Skeletal muscle tissue (tissue), 4 donors: ENCODE data around the gene TIMM44. TPM values are rescaled to one million over a fixed set of nuclear protein-coding genes. Genes with fewer than 3 reads are reported as not detected.

ENCODE experiments used
- H3K27ac ChIP-seq: one replicate; pipeline ENCODE4 v1.7.0; 2013; ENCODE audit warnings: mild to moderate bottlenecking, low read depth, low read length, inconsistent platforms
- H3K27me3 ChIP-seq, 3 donors: one replicate each; pipeline ENCODE4 v1.7.0; 2013; ENCODE audit warnings: low read length in 3 of 3; ENCODE audit not compliant: control insufficient read depth in 3 of 3, insufficient read depth in 3 of 3
- H3K36me3 ChIP-seq, 3 donors: one replicate each; pipeline ENCODE4 v1.7.0; 2013; ENCODE audit warnings: low read length in 3 of 3; ENCODE audit not compliant: control insufficient read depth in 3 of 3, insufficient read depth in 3 of 3
- H3K4me1 ChIP-seq, 3 donors: one replicate each; pipeline ENCODE4 v1.7.0; 2013; ENCODE audit warnings: low read length in 3 of 3, mild to moderate bottlenecking in 3 of 3; ENCODE audit not compliant: control insufficient read depth in 3 of 3, insufficient read depth in 3 of 3
- H3K4me3 ChIP-seq, 3 donors: one replicate each; pipeline ENCODE4 v1.7.0; 2013; ENCODE audit warnings: low read length in 3 of 3
- H3K9ac ChIP-seq, 3 donors: one replicate each; pipeline ENCODE4 v1.7.0; 2013; ENCODE audit warnings: low read length in 3 of 3, mild to moderate bottlenecking in 3 of 3, moderate library complexity in 2 of 3, low read depth in 1 of 3
- H3K9me3 ChIP-seq, 3 donors: one replicate each; pipeline ENCODE4 v1.7.0; 2013; ENCODE audit warnings: low read length in 3 of 3; ENCODE audit not compliant: control insufficient read depth in 3 of 3
- total RNA-seq: library from RNA; depleted of rRNA; stranded (reverse); fragments of >200 nt; gene quantifications from one replicate; pipeline ENCODE4 v1.2.3, GENCODE V29; 2014
- donor health status: Osteomylitis.

The TIMM44 gene, protein sequence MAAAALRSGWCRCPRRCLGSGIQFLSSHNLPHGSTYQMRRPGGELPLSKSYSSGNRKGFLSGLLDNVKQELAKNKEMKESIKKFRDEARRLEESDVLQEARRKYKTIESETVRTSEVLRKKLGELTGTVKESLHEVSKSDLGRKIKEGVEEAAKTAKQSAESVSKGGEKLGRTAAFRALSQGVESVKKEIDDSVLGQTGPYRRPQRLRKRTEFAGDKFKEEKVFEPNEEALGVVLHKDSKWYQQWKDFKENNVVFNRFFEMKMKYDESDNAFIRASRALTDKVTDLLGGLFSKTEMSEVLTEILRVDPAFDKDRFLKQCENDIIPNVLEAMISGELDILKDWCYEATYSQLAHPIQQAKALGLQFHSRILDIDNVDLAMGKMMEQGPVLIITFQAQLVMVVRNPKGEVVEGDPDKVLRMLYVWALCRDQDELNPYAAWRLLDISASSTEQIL
- total RNA-seq, result 36.0 TPM

DNA sequence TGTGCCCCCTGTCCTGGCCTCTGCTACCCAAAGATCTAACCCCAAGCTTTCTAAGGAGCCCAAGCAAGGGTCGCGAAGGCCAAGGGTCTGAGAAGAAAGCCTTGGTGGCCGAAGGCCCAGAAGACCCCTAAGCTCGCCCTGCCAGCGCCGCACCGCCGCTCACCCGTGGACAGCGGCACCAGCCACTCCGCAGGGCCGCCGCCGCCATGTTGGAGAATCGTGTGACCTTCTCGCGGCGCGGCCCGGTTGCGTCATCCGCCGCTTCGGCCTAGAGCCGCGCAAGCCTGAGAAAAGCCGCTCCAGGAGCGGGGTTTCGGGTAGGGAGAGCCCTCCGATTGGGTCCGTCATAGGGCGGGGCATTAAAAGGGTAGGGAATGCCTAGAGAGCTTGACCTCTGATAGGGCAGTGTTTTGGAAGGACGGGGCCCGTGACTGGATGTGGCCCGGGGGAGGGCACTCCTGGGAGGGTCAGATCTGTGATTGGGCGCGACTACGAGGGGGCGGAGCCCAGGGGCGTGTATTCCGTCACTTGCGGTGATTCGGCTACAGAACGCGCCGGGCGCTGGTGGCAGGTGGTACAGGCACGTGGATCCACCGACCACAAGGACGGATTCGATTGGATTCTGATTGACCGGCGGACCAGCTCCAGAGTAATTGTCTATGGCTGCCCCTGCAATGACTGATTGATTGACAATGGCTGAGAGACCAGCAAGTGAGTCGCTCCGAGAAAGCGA lies at the start of gene TIMM44:
TSS of gene TIMM44 (minus strand) at position 223 of the 733 bp plus-strand sequence. CDS start at position 208, 15 bp downstream.
- H3K9ac ChIP-seq, result peak within 1 kb of the TSS; percentile 98 to 99 (median 99)
- no peaks in the 10 kb centered on the region for H3K9me3 ChIP-seq
- H3K27ac ChIP-seq, result peak within 1 kb of the TSS; percentile 100
- H3K4me3 ChIP-seq, result peak within 1 kb of the TSS; percentile 79 to 97 (median 95)
- H3K4me1 ChIP-seq, result peaks cover 20 to 29% (median 25%) of the 10 kb centered on the region in 3 donors
- no peaks in the 10 kb centered on the region for H3K27me3 ChIP-seq
- H3K36me3 ChIP-seq, result peaks cover 12 to 21% (median 19%) of the 10 kb centered on the region in 3 donors

DNA sequence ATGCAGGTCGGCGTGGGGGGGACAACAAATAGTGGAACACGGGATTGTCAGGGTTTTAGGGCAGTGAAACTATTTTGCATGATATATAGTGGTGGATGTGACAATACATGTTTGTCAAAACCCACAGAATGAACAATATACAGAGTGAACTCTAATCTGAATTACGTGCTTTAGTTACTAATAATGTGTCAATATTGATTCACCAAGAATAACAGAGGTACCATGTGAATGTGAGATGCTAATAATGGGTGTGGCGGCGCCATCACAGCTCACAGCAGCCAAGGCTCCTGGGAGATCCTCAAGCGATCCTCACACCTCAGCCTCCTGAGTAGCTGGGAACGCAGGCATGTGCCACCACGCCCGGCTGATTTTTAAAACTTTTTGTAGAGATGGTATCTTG lies 49.1 kb upstream of the TIMM44 start:
- H3K4me1 ChIP-seq, result peaks cover 13 to 33% (median 27%) of the 10 kb centered on the region in 3 donors
- no peak overlapping the region for H3K27ac ChIP-seq

DNA sequence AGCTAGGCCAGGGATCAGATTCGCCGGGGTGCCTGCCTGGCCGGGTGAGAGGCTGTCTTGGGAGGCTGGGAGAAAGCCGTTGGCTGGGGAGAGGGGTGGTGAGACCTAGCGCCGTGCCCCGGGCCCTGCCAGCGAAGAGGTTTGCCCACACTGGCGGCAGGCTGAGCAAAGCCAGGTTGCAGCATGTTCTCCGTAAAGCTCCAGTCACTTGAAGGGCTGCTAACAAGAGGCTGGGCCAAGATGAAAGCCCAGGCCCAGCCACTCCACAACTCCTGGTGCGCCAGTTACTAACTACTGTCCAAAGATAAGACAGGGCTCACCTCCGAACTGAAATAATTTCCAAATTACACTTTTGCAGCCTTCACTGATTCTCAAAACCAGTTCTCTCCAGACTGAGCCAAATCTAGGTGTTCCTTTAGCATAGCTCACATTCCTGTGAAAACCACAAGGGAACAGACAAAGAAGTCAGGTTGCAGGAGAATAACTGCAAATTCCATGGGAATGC lies 45.7 kb upstream of the TIMM44 start:
- Histone ChIP-seq H3K9ac (no peak overlapping the region), H3K4me1 (peaks cover 32 to 53% (median 49%) of the 10 kb centered on the region in 3 donors), H3K36me3 (peaks cover 36 to 47% (median 46%) of the 10 kb centered on the region in 3 donors)

More for the DNA sequence above, 49.1 kb upstream of the TIMM44 start:
- Histone ChIP-seq H3K36me3 (peaks cover 26 to 39% (median 34%) of the 10 kb centered on the region in 3 donors), H3K27me3 (no peaks in the 10 kb centered on the region), H3K9me3 (no peaks in the 10 kb centered on the region), H3K4me3 (no peak overlapping the region), H3K9ac (no peak overlapping the region)

DNA sequence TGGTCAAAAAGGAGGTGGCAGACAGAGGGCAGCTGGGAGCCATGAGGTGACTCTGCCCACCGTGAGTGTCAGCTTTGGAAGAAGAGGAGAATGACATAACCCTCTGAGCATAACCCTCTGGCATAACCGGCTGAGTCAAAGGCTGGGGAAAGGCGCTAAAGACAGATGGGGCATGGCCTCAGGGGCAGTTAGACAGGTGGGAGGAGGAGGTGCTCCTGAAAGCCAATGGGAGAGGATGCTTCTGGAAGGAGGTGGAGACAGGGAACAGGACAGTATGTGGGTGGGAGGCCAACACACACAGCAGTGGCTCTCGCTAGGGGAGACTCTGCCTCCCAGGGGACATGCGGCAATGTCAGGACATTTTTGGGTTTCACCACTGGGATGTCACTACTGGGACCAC lies 44.8 kb upstream of the TIMM44 start:
- Histone ChIP-seq H3K9me3 (no peaks in the 10 kb centered on the region), H3K9ac (peak overlapping the region in 1 of 3 donors; percentile 16), H3K36me3 (peaks cover 40 to 55% (median 53%) of the 10 kb centered on the region in 3 donors), H3K27ac (no peak overlapping the region), H3K27me3 (no peaks in the 10 kb centered on the region), H3K4me3 (no peak overlapping the region), H3K4me1 (peaks cover 30 to 51% (median 49%) of the 10 kb centered on the region in 3 donors)

More for the DNA sequence above, 45.7 kb upstream of the TIMM44 start:
- no peaks in the 10 kb centered on the region for H3K9me3 ChIP-seq
- H3K27ac ChIP-seq, result no peak overlapping the region
- no peaks in the 10 kb centered on the region for H3K27me3 ChIP-seq
- H3K4me3 ChIP-seq, result no peak overlapping the region

DNA sequence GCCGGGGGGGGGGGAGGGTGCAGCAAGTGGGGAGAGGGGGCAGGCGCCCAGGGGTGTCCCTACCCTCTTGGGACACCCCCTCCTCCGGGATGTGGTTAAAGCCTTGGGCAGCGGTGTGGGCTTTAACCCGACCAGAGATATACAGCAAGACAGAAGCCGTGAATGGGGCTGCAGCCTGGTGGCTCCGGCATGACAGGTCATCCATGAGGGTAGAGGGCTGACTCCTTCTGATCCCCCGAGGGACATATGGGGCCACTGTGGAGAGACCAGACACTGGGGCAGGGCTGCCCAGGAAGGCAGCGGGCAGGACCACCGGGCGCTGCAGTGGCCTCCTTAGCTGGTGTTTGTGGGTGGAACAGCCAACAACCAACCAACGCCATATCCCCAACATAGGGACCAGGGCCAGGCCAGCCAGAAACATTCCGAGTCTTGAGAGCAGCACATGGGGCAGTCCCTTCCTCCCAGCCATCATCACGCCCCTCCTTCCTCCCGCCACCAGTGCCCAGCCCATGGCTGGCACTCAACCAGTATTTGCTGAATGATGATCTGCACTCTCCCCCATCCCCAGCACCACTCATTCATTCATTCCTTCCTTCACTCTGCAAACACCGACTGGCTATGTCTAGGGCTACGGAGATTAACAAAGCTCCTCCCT lies 43.8 kb upstream of the TIMM44 start:
- Histone ChIP-seq H3K36me3 (peaks cover 47 to 62% (median 53%) of the 10 kb centered on the region in 3 donors), H3K9me3 (no peaks in the 10 kb centered on the region), H3K27ac (no peak overlapping the region), H3K27me3 (no peaks in the 10 kb centered on the region), H3K9ac (no peak overlapping the region), H3K4me1 (peaks cover 30 to 46% (median 45%) of the 10 kb centered on the region in 3 donors), H3K4me3 (no peak overlapping the region)

DNA sequence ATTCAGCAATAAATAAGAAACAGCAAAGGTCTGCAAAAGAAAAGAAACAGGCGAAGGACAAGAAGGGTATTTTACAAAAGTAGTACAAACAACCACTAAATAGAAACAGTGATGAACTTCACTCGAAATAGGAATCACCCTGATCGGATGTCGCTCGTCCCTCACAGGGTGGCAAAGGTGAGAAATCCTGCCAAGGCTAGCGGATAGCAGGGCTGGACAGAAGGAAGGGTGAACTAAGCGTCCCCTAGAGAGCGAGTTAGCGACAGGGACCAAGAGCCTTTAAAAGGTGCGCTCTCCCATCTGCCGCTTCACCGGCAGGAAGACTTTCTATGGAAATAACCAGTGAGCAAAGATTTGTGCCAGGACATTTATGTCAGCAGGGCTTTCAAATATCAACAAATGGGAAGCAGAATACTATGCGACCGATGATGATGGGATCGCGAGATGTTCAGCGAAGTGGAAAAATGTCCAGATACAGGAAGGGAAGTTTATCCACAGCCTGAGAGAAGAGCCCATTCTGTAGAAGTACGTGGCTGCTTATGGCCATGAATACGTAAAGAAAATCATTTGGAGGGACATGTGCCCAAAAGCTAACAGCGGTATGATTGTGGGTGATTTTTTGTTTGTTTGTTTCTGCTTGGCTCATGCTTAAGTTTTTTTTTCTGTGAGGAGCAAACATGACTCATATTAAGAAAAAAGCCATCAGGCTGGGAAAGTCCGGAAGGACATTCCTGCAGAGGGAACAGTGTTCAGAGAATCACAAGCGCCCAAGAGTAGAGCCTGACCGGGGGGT lies 43.1 kb upstream of the TIMM44 start:
- Histone ChIP-seq H3K9ac (peak overlapping the region in 2 of 3 donors; percentile 10 to 35), H3K4me3 (peak overlapping the region in 1 of 3 donors; percentile 30), H3K27me3 (no peaks in the 10 kb centered on the region), H3K4me1 (peaks cover 33 to 51% (median 45%) of the 10 kb centered on the region in 3 donors), H3K27ac (peak overlapping the region; percentile 4), H3K36me3 (peaks cover 51 to 64% (median 51%) of the 10 kb centered on the region in 3 donors), H3K9me3 (no peaks in the 10 kb centered on the region)

DNA sequence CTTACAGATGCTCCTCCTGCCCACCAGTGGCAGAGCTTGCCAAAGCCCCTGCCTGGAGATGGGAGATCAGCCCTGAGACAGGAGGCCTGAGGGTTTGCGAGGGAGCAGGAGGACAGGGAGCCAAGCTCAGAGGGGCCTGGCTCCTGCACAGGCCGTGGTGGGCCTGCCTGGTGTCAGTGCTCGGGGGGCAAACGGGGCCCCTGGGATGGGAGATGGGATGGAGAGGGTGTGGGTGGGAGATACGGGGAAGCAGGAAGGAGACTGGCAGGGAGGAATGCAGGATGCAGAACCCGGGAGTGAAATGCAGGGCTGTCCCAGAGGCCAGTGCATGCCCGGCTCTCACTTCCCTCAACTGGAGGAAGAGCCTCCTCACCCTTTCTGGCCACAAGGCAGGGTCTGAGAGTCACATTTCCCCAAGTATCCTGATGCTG lies 42.0 kb upstream of the TIMM44 start:
- peak overlapping the region in 1 of 3 donors; percentile 35 for H3K9ac ChIP-seq
- H3K27ac ChIP-seq, result no peak overlapping the region
- H3K4me3 ChIP-seq, result no peak overlapping the region
- peaks cover 46 to 60% (median 47%) of the 10 kb centered on the region in 3 donors for H3K36me3 ChIP-seq
- H3K4me1 ChIP-seq, result peaks cover 33 to 51% (median 45%) of the 10 kb centered on the region in 3 donors
- H3K9me3 ChIP-seq, result no peaks in the 10 kb centered on the region
- no peaks in the 10 kb centered on the region for H3K27me3 ChIP-seq

DNA sequence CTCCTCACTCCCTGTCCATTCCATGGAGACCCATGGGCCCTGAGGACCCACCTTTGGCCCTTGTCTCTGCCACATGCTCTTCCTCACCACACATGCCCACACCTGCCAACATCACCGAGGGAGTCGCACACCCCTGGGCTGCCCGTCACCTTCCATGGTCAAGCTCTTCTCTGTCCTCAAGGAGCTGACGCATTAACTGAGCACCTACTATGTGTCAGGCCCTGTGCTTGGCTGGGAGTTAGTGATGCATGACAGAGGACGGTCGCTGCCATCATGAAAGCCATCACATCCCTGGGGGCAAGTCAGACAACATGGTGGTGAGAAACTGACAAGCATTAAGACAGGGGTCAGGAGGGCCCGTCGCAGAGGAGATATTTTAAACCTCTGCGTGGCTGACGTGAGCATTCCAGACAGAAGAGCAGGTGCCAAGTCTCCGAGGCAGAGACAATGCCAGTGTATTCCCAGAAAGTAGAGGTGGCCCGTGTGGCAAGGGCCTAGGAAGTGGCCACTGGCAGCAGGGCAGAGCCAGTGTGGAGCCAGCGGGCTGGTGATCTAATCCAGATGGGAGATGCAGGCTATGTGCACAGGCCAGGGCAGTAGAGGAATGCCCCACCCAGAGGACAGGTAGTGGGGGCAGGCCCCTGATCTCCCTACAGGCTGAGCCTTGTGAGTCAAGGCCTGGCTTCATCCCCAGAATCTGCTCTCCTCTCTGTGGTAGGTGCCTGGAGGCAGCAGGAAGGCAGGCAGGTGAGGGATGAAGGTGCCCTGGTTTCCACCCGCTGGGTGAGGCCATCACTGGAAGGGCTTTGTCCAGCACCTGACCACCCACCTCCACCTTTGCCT lies 40.8 kb upstream of the TIMM44 start:
- H3K27me3 ChIP-seq, result no peaks in the 10 kb centered on the region
- no peak overlapping the region for H3K4me3 ChIP-seq
- no peak overlapping the region for H3K27ac ChIP-seq
- H3K9me3 ChIP-seq, result no peaks in the 10 kb centered on the region
- peaks cover 33 to 56% (median 50%) of the 10 kb centered on the region in 3 donors for H3K4me1 ChIP-seq
- peak overlapping the region in 1 of 3 donors; percentile 16 for H3K9ac ChIP-seq
- peaks cover 47 to 62% (median 53%) of the 10 kb centered on the region in 3 donors for H3K36me3 ChIP-seq
